GM06990 (cell line): Measurements from ENCODE around the gene LSS.

Experiments
- DNase-seq: peaks from one replicate; pipeline ENCODE4 v3.0.0-alpha.2; 2011; ENCODE audit not compliant: insufficient read length; ENCODE audit errors: extremely low read depth
- H3K27me3 ChIP-seq: replicated peaks from 2 replicates; pipeline ENCODE4 v1.6.0; 2011; ENCODE audit warnings: low read length; ENCODE audit not compliant: control insufficient read depth, insufficient read depth
- H3K36me3 ChIP-seq: 2 replicates; pipeline ENCODE4 v1.5.1; 2011; ENCODE audit warnings: low read length; ENCODE audit not compliant: control insufficient read depth, insufficient read depth
- H3K4me3 ChIP-seq: replicated peaks from 2 replicates; pipeline ENCODE4 v1.5.1; 2011; ENCODE audit warnings: low read depth, mild to moderate bottlenecking, control low read depth, low read length
- CTCF ChIP-seq: IDR thresholded peaks from 2 replicates; pipeline ENCODE4 v1.5.1; 2011; ENCODE audit warnings: low read length, control low read depth, mild to moderate bottlenecking, inconsistent platforms; ENCODE audit not compliant: insufficient read depth, poor library complexity, severe bottlenecking

LSS gene

GRCh38 chr21:46194374-46195334, 33.9 kb downstream of the LSS start:
- no peak for DNase-seq
- Histone ChIP-seq H3K4me3 (no peak overlapping the region), H3K27me3 (no peaks in the 10 kb centered on the region), H3K36me3 (peaks cover 21% of the 10 kb centered on the region)
- no peak for TF ChIP-seq CTCF

- no peak for DNase-seq
- Histone ChIP-seq H3K36me3 (peaks cover 19% of the 10 kb centered on the region), H3K27me3 (no peaks in the 10 kb centered on the region), H3K4me3 (no peak overlapping the region)
- no peak for TF ChIP-seq CTCF
Observed at GRCh38 chr21:46193829-46194373, 34.7 kb downstream of the LSS start.

GRCh38 chr21:46191686-46192575, 36.6 kb downstream of the LSS start:
- Histone ChIP-seq H3K36me3 (peaks cover 19% of the 10 kb centered on the region), H3K4me3 (no peak overlapping the region), H3K27me3 (no peaks in the 10 kb centered on the region)
- DNase-seq, result no peak
- no peak for TF ChIP-seq CTCF

GRCh38 chr21:46191257-46191685, 37.3 kb downstream of the LSS start:
- H3K4me3 ChIP-seq, result no peak overlapping the region
- DNase-seq, result no peak
- H3K36me3 ChIP-seq, result peaks cover 17% of the 10 kb centered on the region
- no peaks in the 10 kb centered on the region for H3K27me3 ChIP-seq
- no peak for TF ChIP-seq CTCF

- DNase-seq, result no peak
- peaks cover 14% of the 10 kb centered on the region for H3K36me3 ChIP-seq
- no peak for TF ChIP-seq CTCF
Observed at GRCh38 chr21:46190491-46191131, 38.0 kb downstream of the LSS start.

More at GRCh38 chr21:46190491-46191131, 38.0 kb downstream of the LSS start:
- Histone ChIP-seq H3K4me3 (no peak overlapping the region), H3K27me3 (no peaks in the 10 kb centered on the region)
